ENCODE data around the gene IMPDH2. TPM values are rescaled to one million over a fixed set of nuclear protein-coding genes. Genes with fewer than 3 reads are reported as not detected.

Gene IMPDH2
- total RNA-seq, 1 experiment from 2014 or later: 599 TPM

- no peak overlapping the region for H2AFZ ChIP-seq (ENCODE audit: low read depth, low read length, poor library complexity, severe bottlenecking)
- CTCF ChIA-PET: no interaction called here
- intact Hi-C loops (cut with micrococcal nuclease): no loop called here
Observed at GRCh38 chr3:49005998-49006397, 23.2 kb downstream of the IMPDH2 start.

More at GRCh38 chr3:49005998-49006397, 23.2 kb downstream of the IMPDH2 start:
- Histone ChIP-seq H4K20me1 (ENCODE audit: insufficient read depth) (no peaks in the 10 kb centered on the region), H3K9ac (ENCODE audit: low read length) (peak overlapping the region; percentile 99; the same call in 1 of the 2 replicates), H3K9me3 (ENCODE audit: control insufficient read depth in 1 of 2, insufficient read depth in 1 of 2, low read depth in 1 of 2, low read length in 2 of 2) (no peaks in the 10 kb centered on the region), H3K79me2 (ENCODE audit: insufficient read depth, low read length) (peaks cover 36% of the 10 kb centered on the region), H3K4me2 (ENCODE audit: low read length) (peak overlapping the region; percentile 91), H3K9me2 (ENCODE audit: insufficient read depth) (no peaks in the 10 kb centered on the region), H3K27ac (ENCODE audit: low read depth, low read length) (peak overlapping the region; percentile 99), H3K4me3 (replicated peaks in 1 of 2; ENCODE audit: low read depth in 1 of 2, low read length in 2 of 2) (peak overlapping the region; percentile 72 to 86), H3K27me3 (ENCODE audit: insufficient read depth, low read length) (no peaks in the 10 kb centered on the region), H3K36me3 (ENCODE audit: control insufficient read depth in 1 of 2, insufficient read depth in 2 of 2, low read length in 2 of 2) (peaks cover 0 to 3% of the 10 kb centered on the region in 2 experiments; a peak in 1 of 4 replicates), H3K4me1 (ENCODE audit: control insufficient read depth in 1 of 2, insufficient read depth in 2 of 2, low read length in 2 of 2) (peaks cover 3 to 26% of the 10 kb centered on the region in 2 experiments; a peak in 3 of 4 replicates)
- no TSS peak for BruUV-seq (replicated peaks)
- DNase-seq (ENCODE audit: low read depth, low spot score) (no peak), ATAC-seq (no peak)
- RAD21 ChIA-PET (ENCODE audit: low non-redundant PET in 1 of 2, low total read pairs in 2 of 2, uncharacterized antibody in 2 of 2, unreplicated experiment in 2 of 2): interaction anchor here in 1 of 2 experiments (1.9 kb wide), 1 partner anchor 18 kb away, joined by 7 read pairs; no protein-coding TSS in a partner anchor
- POLR2A ChIA-PET: interaction anchor here (2.2 to 2.6 kb wide), 2 partner anchors 15 kb away, joined by 26 to 52 read pairs; partner anchors contain the start of genes NDUFAF3 and P4HTM
- no peak for TF ChIP-seq RAD21 (IDR thresholded peaks at IDR 0.05; ENCODE audit: low read depth)
- no peak for TF ChIP-seq EZH2 (IDR thresholded peaks at IDR 0.05)
- TF ChIP-seq ZNF274 (IDR thresholded peaks at IDR 0.05; ENCODE audit: low read depth, low read length): no peak
- TF ChIP-seq CBX3 (IDR thresholded peaks at IDR 0.05; ENCODE audit: low read depth): no peak
- TF ChIP-seq ZBTB33 (IDR thresholded peaks at IDR 0.05; ENCODE audit: extremely low read depth, insufficient replicate concordance, low read length): no peak
- TF ChIP-seq JUND (IDR thresholded peaks at IDR 0.05): no peak
- no peak for TF ChIP-seq POLR2A (IDR thresholded peaks at IDR 0.05; ENCODE audit: borderline replicate concordance, extremely low read depth, insufficient read depth, insufficient read length)
- TF ChIP-seq MAX (IDR thresholded peaks at IDR 0.05): no peak
- no peak for TF ChIP-seq ZFX (IDR thresholded peaks at IDR 0.05)
- no peak for TF ChIP-seq EZH2phosphoT487 (IDR thresholded peaks at IDR 0.05; ENCODE audit: borderline replicate concordance)
- no peak for TF ChIP-seq POLR2AphosphoS5 (IDR thresholded peaks at IDR 0.05; ENCODE audit: low read depth, low read length)
- TF ChIP-seq ATF3 (IDR thresholded peaks at IDR 0.05): no peak

Data from HCT116 (cell line).